ENCODE measurements around the gene THAP12.
"Not testable (repeated sequence)": the region's sequence is repeated elsewhere in the genome, so short reads cannot be mapped to it uniquely, and the experiment has no call there.

Gene THAP12, protein sequence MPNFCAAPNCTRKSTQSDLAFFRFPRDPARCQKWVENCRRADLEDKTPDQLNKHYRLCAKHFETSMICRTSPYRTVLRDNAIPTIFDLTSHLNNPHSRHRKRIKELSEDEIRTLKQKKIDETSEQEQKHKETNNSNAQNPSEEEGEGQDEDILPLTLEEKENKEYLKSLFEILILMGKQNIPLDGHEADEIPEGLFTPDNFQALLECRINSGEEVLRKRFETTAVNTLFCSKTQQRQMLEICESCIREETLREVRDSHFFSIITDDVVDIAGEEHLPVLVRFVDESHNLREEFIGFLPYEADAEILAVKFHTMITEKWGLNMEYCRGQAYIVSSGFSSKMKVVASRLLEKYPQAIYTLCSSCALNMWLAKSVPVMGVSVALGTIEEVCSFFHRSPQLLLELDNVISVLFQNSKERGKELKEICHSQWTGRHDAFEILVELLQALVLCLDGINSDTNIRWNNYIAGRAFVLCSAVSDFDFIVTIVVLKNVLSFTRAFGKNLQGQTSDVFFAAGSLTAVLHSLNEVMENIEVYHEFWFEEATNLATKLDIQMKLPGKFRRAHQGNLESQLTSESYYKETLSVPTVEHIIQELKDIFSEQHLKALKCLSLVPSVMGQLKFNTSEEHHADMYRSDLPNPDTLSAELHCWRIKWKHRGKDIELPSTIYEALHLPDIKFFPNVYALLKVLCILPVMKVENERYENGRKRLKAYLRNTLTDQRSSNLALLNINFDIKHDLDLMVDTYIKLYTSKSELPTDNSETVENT

DNA sequence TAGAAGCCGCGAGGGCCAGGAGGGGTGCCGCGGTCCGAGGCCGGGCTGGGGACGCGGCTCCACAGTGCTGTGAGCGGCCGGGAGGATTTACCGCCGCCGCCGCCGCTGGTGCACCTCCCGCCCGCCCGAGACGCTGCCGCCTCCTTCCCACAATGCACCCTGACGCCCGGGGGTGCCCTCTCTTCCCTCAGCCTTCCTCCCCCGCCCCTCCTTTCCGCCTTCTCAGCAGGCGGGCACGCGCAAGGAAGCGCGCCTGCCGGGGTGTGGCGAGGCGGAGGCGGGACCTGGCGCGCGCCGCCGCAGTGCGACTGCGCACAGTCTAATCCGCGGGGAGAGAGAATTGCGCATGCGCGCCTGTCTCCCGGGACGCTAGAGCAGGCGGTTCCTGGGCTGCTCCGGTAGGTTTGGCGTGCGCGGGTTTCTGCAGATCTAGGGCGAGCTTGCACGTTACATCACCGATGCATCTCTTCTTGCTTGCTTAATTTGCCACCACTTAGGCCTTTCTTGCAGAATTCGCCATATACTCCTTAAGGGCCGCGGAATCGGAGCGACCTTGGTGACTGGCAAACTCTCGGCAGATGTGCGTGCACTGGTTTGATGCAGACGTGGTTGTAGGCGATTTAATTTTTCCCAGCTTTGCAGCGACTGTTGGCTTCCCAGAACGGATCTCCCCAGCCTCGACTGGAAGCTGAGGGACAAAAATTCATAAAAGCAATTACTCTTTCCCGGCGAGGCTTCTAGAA is at the start of gene THAP12, which contains the start of gene GVQW3:
Gene THAP12, minus strand, starts transcription at position 156 of the 743 bp plus-strand sequence. CDS start 296 bp downstream, outside the sequence.
Gene GVQW3, plus strand, starts transcription at position 347 of the 743 bp plus-strand sequence. CDS start 506 bp downstream, outside the sequence.
- peak; percentile 97 for DNase-seq

DNA sequence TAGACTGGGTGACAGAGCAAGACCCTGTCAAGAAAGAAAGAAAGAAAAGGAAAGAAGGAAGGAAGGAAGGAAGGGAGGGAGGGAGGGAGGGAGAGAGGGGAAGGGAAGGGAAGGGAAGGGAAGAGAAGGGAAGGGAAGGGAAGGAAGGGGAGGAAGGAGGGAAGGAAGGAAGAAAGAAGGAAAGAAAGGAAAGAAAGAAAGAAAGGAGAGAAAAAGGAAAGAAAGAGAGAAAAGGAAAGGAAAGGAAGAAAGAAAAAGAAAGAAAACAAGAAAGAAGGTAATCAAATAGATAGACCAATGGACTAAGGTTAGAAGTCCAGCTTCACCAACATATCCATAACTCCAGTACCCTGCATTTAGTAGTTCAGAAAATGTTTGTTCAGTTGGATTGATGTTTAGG is 45.7 kb upstream of the THAP12 start:
- no peak for DNase-seq

DNA sequence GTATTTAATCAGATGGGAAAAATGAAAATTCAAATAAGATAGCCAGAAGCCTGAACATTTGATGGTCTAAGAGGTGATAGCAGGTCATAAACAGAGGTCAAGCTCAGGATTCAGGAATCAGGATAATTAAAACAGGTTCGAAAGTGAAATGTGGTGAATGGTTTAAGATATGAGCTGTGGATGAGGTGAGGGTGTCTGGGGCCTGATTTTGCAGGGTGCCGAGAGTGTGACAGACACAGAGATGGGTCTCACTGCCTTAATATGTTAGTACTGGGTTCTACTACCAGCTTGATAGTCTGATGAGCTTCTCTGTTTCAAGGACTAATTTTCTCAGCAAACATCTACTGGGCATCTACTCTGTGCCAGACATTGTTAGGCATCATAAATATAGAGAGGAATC is 44.0 kb upstream of the THAP12 start:
- no peak for DNase-seq

DNA sequence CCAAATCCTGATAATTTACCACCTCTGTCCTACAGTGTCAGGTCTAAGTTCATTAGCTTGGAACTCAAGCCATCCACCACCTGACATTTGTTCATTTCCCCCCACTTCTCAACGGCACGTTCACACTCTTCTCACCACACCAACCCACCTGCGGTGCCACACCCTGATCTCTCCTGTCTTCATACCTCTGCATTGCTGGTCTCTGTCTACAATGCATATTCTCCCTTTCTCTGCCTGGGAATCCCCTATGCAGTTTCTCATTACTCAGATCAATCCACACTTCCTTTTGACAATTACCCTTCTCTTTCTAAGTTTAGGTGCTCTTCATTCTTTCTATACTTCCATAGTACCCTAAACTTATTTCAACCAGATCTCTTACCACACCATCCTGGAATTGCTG is 43.4 kb upstream of the THAP12 start:
- no peak for DNase-seq

DNA sequence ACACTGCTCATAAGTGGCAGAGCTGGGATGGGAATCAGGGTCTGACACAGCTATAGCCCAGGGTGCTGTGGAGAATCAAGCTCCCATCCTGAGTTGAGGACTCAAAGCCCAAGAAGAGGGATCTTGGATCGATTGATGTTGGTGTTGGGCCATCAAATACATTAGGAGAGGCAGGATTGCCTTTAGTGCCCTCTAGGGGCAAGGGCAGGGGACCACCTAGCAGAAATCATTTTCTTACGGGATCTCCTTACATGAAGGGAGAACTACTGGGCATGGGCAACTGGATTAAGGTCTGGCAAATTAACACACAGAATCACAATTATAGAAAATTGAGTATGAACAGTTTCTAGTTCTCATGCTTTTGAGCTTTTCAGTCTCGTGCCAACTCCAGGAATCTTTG is 39.0 kb upstream of the THAP12 start:
- DNase-seq, result no peak

DNA sequence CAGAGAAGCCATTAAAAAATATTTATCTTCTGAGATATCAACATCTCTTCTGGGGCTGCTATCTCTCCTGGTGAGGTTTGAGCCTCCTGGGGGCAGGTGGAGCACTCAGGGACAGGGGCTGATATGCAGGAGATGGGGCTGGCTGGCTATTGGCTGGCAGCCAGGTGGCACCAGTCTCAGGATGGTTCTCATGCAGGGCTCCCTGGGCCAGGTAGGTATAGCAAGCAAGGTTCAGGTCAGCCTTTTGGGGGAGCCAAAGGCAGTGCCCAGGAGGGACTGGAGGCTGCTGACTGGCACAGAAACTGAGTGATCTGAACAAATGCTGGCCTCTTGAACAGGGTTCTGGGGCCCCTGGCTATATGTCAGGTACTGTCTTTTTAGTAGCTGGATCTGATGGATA is 34.1 kb upstream of the THAP12 start:
- no peak for DNase-seq

DNA sequence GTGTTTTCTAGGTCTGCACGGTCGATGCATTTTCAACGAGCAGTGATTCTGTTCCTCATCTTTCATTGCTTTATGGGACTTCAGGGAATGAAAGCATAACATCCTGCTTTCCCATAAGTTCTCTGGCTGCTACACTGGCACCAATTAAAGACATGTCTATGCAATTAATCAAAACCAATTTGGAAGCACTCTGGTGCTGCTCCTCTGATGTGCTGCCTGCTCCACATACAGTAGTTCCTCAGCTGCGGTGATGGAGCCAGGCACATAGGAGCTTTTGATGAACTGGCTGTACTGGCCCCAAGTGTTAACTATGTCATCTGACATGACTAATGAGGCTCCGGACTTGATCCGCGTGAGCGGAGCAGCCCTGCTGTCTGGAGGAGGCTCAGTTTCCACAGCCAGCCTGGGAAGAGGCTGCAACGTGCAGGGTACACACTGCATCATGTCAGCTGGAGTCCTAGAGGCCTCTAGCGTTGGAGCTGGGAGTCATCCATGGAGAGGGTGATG is 30.0 kb upstream of the THAP12 start:
- DNase-seq, result no peak

DNA sequence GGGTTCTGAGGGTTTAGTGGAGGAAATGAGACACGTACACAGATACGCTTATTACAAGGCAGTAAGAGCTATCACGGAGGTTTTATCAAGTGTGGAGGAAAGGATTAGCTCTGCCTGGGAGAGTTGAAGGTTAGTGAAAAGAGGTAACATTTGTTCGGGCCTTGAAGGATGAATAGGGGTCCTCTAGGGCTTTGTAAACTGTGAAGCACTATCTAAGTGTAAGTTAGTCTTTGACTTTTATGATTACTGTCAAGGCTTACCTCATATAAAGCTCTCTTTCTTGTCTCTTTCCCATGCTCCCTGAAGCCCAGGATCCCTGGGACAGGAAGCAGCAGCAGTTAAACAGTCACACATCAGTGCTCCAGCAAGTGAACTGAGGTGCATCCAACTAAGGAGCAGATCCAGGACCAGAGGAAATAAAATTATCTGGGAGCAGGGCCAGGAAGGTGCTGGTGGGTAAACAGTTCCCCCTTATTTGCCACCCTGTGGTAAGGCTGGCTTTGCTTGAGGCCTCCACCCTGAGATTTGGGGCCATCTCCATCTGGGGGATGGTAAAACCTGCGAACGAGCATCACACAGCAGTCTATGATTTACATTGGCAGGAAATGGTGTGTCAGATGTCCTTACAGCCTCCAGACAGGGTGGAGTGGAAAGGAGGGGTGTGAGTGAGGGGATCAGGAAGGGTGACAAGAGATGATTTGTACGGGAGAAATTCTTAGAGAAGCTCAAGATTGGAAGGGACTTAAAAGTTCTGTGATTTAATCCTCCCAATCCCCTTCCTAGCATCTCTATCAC is 27.4 kb upstream of the THAP12 start:
- no peak for DNase-seq

DNA sequence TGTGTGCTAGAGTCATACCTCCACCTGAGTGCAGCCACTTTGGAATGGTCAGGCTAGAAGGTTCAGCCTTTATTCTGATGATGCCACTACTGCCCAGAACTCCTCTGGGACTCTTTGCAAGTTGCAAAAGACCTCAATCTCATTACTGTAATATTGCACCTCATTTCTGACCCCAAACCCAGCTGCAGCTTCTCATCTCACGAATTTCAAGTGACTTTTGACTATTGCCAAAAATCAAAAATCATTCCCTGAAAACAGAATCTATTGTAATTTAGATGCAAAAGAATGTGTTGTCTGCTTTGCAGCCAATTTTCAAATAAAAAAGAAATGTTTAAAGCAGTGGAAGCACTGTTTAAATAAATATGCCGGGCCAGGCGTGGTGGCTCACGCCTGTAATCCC is 25.4 kb upstream of the THAP12 start:
- DNase-seq, result no peak

DNA sequence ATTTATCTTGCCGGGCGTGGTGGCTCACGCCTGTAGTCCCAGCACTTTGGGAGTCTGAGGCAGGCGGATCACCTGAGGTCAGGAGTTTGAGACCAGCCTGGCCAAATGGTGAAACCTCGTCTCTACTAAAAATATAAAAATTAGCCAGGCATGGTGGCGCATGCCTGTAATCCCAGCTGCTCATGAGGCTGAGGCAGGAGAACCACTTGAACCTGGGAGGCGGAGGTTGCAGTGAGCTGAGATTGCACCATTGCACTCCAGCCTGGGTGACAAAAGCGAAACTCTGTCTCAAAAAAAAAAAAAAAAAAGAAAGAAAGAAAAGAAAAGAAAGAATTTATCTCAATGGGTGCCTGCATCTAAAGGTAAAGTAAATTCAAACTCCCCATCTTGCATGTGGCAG is 20.6 kb upstream of the THAP12 start:
- not testable (repeated sequence) for DNase-seq

DNA sequence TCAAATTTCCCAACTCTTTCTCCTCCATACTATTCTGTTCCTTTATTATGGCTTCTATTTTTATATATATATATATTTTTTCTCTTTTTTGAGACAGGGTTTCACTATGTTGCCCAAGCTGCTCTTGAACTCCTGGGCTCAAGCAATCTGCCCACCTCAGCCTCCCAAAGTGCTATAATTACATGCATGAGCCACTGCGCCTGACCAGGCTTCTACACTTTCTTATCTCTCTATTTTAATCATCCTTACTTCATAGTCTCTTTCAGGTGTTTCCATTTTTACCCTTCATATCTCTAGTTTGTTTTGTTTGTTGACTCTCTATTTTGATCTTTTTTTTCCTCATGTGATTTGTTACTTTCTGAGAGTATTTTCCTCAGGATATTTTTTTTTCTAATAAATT is 20.0 kb upstream of the THAP12 start:
- DNase-seq, result no peak

DNA sequence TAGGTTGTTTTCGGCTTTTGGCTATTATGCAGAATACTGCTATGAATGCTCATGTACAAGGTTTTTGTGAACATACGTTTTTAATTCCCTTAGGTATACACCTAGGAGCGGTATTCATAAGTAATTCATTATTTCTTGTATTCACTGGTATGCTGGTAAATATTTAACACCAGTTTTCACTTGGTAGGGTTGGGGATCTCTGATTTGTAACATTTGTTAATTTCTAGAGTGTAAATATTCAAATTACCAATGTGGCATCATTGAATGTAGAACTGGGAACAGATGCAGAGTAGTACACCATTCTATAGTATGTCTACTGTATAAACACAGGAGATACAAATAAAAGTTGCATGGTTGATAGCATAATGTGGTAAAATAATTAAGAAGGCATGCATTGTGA is 16.5 kb upstream of the THAP12 start:
- DNase-seq, result no peak

DNA sequence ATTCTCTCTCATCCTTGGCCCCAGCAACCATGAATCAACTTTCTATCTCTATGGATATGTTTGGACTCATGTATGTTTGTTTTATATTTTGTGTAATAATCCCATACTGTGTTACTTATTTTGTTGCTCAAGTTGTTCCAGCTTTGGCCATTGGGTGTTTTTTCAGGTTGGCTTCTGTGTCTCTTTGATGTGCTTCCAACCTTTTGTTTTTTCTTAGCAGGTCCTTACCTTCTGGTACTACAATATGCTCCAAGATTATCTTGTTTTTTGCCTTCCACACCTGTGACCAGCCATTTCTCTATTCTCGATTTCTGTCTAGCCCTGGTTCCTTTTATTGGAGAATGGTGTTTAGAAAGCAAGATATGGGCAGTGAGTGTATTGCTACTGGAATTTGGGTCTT is 14.4 kb upstream of the THAP12 start:
- no peak for DNase-seq

DNA sequence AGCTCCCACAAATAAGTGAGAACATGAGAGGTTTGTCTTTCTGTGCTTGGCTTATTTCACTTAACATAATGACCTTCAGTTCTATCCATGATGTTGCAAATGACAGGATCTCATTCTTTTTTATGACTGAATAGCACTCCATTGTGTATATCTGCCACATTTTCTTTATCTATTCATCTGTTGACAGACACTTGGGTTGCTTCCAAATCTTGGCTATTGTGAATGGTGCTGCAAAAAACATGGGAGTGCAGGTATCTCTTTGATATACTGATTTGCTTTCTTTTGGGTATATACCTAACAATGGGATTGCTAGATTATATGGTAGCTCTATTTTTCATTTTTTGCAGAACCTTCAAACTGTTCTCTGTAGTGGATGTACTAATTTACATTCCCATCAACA is 13.5 kb upstream of the THAP12 start:
- no peak for DNase-seq

DNA sequence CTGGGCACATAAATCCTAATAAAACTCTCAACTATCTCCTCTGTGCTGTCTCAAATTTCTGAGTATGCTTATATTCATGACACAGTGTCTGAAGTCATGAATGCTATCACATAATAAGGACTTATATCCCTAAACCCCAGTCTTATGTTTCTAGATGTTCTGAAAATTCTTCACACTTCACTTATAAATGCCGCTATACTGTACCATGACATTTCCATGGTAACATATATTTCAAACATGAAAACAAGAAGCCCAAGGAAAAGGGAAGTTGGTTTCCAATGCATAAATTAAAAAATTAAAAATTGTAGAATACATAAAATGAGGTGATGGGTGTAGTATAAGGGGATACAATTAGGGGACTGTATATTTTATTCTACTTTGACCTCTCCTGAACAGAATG is 11.9 kb upstream of the THAP12 start:
- DNase-seq, result no peak

DNA sequence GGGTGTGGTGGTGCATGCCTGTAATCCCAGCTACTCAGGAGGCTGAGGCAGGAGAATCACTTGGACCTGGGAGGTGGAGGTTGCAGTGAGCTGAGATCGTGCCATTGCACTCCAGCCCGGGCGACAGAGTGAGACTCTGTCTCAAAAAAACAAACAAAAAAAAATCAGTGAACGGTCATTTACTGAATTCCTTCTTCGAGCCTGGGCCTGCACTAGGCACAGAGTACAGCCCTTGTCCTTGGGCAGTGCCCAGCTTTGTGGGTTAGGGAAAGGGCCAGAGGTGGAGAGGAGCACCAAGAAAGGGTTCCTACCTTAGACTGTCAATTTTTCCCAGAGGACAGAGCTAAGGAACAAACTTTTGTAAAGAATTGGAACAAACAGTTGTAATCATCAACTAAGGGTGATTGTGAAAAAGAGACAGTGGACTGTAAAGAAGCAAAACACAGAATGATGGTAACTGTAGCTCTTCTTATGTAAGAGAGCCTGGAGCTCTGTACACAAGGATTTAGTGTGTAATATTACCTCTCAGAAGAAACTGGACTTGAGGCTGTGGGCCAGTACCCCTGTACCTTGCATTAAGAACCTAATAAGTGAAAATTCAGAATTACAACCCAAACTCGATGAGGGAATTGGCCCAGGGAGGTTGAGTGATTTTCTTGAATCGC is 11.0 kb upstream of the THAP12 start:
- DNase-seq, result no peak

DNA sequence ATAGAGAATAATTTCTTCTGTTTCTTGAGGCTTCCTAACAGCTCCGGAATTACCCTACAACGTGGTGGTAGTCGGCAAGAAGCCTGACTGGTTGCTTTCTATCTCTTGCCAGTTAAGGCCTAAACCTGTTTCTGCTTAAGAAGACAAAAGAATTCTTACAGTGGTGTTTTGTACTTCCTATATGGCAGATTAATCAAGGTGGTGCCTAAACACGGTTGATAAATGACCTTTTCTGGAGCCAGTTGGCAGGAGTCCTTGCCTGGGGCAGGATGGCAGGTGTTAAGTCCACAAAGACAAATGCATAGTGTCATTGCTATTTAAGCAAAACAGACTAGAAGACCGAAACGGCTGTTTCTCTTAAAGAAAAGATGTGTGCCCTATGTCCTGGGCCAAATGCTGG is 10.1 kb upstream of the THAP12 start:
- no peak for DNase-seq

DNA sequence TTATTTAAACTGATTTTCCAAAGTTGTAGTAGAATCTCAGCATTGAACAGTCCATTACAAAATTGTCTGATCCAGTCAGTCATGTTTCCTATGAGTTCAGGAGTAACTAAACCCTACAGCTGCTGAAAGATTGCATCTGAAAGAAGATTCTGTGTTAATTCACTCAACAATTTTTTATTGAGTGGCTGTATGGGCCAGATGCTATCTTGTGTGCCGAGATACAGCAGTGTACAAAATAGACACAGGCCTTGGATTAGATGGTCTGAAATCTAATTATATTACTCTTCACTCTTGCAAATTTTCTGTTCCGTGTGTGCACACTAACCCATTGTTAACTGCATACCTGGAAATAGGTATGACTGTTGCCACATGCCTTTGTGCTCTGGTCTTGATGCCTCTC is 7.5 kb upstream of the THAP12 start:
- DNase-seq, result no peak

DNA sequence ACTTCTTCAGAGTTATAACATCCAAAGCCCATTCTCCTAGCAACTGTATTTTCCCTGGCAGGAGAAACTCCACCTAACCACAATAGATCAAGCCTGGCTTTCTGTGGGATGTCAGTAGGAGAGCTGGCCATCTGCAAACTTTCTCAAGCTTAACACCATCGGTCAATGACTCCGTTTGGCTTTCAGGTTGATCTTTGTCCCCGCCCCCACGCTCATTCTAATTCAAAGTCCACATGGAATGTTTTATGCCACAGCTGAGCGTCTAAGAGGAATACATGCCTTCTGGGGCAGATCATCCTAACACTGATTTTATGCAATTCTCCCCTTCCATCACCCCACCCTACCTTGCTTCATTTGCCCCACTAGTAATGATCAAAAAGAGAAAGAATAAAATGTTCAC is 5.0 kb upstream of the THAP12 start:
- no peak for DNase-seq

DNA sequence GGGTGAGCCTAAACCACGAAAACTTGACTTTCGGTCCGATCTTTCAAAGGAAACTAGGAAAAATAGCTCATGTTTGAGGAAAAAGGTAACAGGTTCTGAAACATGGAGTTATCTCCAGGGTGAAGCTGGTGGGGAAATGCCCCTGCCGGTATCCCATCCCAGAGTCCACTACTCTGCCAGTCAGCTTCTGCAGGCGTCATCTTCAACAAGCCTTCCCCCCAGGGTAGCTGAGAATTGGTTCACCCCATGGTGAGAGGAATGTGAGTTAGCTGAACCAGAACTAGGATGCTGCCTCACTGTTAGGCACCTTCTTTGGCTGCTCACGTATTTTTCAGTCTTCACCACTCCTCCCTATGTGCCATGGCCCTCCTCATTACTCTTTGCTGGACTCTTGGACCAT is 1.3 kb upstream of the THAP12 start:
- DNase-seq, result no peak

DNA sequence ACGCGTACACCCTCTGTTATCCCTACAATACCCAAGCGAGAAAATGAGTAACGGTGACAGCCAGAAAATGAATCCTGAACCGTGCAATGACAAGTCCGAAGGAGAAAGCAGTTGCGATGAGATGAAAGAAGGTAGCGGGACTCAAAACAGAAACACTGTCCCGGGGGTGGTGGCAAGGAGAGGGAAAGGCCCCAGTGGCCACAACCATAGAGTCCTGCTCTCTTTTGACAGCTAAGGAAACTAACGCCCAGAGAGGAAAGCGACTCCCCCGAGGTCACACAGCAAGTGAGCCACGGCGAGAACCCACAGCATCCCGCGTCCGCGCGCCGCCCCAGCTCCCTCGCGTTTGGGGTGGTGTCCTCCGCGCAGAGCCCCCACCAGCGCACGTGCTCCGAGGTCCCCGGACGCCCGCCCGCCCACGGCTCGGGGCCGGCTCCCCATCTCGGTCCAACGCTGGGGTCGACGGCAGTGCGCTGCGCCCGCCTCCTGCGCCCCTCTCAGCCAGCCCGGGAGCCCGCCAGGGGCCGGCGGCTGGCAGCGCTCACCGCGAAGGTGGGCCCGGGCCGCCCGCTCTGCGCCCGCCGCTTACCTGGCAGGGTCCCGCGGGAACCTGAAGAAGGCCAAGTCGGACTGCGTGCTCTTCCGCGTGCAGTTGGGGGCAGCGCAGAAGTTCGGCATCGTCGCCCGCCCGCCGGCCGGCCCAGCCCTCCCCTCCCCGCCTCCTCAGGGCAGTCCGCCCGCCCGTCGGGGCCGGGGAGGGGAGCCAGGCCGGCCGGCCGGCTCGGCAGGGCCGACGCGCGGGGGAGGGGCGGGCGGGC is 564 bp downstream of the THAP12 start:
- peak; percentile 24 for DNase-seq
